DND-41 (cell line): ENCODE results near the gene KRT6C.

Experiments
- EZH2 ChIP-seq: IDR thresholded peaks from 3 replicates; pipeline ENCODE4 v1.6.1; 2012; ENCODE audit warnings: borderline replicate concordance, low read depth, mild to moderate bottlenecking, moderate library complexity, low read length, inconsistent platforms; ENCODE audit not compliant: severe bottlenecking
- TF ChIP-seq, protein P1 (sequence below): IDR thresholded peaks from 2 replicates; pipeline ENCODE4 v1.5.1; 2012; ENCODE audit warnings: borderline replicate concordance, low read length, moderate library complexity, mild to moderate bottlenecking; ENCODE audit not compliant: poor library complexity, severe bottlenecking; ENCODE audit errors: extremely low read depth

DNA sequence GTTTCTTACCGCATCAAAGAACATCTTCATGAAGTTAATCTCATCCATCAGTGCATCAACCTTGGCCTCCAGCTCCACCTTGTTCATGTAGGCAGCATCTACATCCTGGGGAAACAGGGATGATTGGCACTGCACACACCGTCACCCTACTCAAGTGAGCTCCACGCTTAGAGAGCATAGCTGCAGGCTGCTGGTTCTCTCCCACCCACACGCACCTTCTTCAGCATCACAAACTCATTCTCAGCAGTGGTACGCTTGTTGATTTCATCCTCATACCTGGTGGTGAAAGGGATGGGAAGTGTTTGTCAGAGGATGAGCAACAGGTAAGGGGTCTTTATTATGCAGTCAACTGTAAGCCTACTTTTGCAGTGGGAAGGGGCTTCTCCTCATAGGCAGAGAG, 44.3 kb upstream of the KRT6C start:
- no peak for TF ChIP-seq EZH2
- TF ChIP-seq, protein P1, sequence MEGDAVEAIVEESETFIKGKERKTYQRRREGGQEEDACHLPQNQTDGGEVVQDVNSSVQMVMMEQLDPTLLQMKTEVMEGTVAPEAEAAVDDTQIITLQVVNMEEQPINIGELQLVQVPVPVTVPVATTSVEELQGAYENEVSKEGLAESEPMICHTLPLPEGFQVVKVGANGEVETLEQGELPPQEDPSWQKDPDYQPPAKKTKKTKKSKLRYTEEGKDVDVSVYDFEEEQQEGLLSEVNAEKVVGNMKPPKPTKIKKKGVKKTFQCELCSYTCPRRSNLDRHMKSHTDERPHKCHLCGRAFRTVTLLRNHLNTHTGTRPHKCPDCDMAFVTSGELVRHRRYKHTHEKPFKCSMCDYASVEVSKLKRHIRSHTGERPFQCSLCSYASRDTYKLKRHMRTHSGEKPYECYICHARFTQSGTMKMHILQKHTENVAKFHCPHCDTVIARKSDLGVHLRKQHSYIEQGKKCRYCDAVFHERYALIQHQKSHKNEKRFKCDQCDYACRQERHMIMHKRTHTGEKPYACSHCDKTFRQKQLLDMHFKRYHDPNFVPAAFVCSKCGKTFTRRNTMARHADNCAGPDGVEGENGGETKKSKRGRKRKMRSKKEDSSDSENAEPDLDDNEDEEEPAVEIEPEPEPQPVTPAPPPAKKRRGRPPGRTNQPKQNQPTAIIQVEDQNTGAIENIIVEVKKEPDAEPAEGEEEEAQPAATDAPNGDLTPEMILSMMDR: no peak
